ENCODE measurements around the gene TRAPPC3.

DNA sequence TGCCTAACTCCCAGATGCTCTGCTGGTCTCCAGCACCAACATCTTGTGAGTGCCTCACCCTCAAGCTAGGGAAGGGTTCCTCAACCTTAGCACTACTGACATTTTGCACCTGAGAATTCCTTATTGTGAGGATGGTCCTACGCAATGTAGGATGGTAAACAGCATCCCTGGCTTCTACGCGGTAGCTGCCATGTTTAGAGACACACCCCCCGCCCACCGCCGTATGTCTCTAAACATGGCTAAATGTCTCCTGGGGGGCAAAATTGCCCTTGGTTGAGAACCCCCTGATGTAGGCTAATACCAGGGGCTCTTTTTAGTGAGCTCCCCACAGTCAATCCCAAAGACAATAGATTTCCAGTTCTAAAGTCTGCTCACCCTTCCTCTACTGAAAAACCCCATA, 4.2 kb upstream of the TRAPPC3 start:
- TF ChIP-seq, protein P1, sequence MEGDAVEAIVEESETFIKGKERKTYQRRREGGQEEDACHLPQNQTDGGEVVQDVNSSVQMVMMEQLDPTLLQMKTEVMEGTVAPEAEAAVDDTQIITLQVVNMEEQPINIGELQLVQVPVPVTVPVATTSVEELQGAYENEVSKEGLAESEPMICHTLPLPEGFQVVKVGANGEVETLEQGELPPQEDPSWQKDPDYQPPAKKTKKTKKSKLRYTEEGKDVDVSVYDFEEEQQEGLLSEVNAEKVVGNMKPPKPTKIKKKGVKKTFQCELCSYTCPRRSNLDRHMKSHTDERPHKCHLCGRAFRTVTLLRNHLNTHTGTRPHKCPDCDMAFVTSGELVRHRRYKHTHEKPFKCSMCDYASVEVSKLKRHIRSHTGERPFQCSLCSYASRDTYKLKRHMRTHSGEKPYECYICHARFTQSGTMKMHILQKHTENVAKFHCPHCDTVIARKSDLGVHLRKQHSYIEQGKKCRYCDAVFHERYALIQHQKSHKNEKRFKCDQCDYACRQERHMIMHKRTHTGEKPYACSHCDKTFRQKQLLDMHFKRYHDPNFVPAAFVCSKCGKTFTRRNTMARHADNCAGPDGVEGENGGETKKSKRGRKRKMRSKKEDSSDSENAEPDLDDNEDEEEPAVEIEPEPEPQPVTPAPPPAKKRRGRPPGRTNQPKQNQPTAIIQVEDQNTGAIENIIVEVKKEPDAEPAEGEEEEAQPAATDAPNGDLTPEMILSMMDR (IDR thresholded peaks at IDR 0.05) = no peak
- no peak for TF ChIP-seq POLR2A (IDR thresholded peaks at IDR 0.05)

All from vagina (tissue), 2 donors.